Suprapubic skin (tissue), 4 donors: ENCODE results near the gene GSPT1. TPM values are rescaled to one million over a fixed set of nuclear protein-coding genes. Genes with fewer than 3 reads are reported as not detected.
"Not testable (repeated sequence)": the region's sequence is repeated elsewhere in the genome, so short reads cannot be mapped to it uniquely, and the experiment has no call there.

Experiments used
- DNase-seq, 2 donors: peaks; one replicate each; pipeline ENCODE4 v3.0.0-alpha.2; 2019; ENCODE audit warnings: low spot score in 2 of 2
- H3K27ac ChIP-seq: fragments of 200-600 bp; sonication (generic); one replicate; pipeline ENCODE4 v1.5.1; 2019
- H3K27me3 ChIP-seq: fragments of 200-600 bp; sonication (generic); one replicate; pipeline ENCODE4 v1.5.1; 2019
- H3K36me3 ChIP-seq: fragments of 200-600 bp; sonication (generic); one replicate; pipeline ENCODE4 v1.5.1; 2019
- H3K4me1 ChIP-seq: fragments of 200-600 bp; sonication (generic); one replicate; pipeline ENCODE4 v1.5.1; 2019
- H3K4me3 ChIP-seq: fragments of 200-600 bp; sonication (generic); one replicate; pipeline ENCODE4 v1.5.1; 2019; ENCODE audit warnings: mild to moderate bottlenecking
- H3K9me3 ChIP-seq: fragments of 200-600 bp; sonication (generic); one replicate; pipeline ENCODE4 v1.5.1; 2019
- CTCF ChIP-seq, 2 donors: fragments of 200-600 bp in 1 of 2; fragments of 450-650 bp in 1 of 2; sonication (generic) in 1 of 2; IDR thresholded peaks; one replicate each; pipeline ENCODE4 v1.5.1; 2016 to 2019; ENCODE audit warnings: antibody characterized with exemption in 2 of 2, mild to moderate bottlenecking in 1 of 2, moderate library complexity in 1 of 2
- EP300 ChIP-seq: sonication (generic); formaldehyde crosslinking; IDR thresholded peaks from one replicate; pipeline ENCODE4 v1.6.1; 2017; ENCODE audit warnings: antibody characterized with exemption
- POLR2A ChIP-seq, 2 donors: fragments of 450-650 bp; IDR thresholded peaks; one replicate each; pipeline ENCODE4 v1.6.1; 2017; ENCODE audit warnings: antibody characterized with exemption in 2 of 2, mild to moderate bottlenecking in 2 of 2, moderate library complexity in 2 of 2
- POLR2AphosphoS5 ChIP-seq, 3 donors: sonication (generic); formaldehyde crosslinking; IDR thresholded peaks; one replicate each; pipeline ENCODE4 v1.6.1; 2017; ENCODE audit warnings: antibody characterized with exemption in 3 of 3
- WGBS: methylation state at CpG from one replicate; pipeline ENCODE4 v1.1.5; 2018; 5-methylcytosine and 5-hydroxymethylcytosine counted together
- total RNA-seq, 4 donors: library from RNA; depleted of rRNA; stranded (reverse); fragments of >200 nt; gene quantifications; one replicate each; pipeline ENCODE4 v1.1.0, GENCODE V29; 2016

Gene GSPT1
- total RNA-seq, 4 donors from 2014 or later: 52.8 to 71.1 (median 62.2) TPM

- peak; percentile 15 to 21 for DNase-seq
- Histone ChIP-seq H3K9me3 (no peaks in the 10 kb centered on the region), H3K4me3 (no peak overlapping the region), H3K27me3 (no peaks in the 10 kb centered on the region), H3K27ac (no peak overlapping the region), H3K36me3 (peaks cover 58% of the 10 kb centered on the region), H3K4me1 (peaks cover 15% of the 10 kb centered on the region)
- TF ChIP-seq POLR2AphosphoS5 (IDR thresholded peaks at IDR 0.05) (no peak), EP300 (no peak), CTCF (IDR thresholded peaks at IDR 0.05) (no peak), POLR2A (IDR thresholded peaks at IDR 0.05) (no peak)
- 83% methylated on average over 7 of the region's 7 CpGs for WGBS
Measured at GRCh38 chr16:11836650-11837244, 79.0 kb downstream of the GSPT1 start.

DNA sequence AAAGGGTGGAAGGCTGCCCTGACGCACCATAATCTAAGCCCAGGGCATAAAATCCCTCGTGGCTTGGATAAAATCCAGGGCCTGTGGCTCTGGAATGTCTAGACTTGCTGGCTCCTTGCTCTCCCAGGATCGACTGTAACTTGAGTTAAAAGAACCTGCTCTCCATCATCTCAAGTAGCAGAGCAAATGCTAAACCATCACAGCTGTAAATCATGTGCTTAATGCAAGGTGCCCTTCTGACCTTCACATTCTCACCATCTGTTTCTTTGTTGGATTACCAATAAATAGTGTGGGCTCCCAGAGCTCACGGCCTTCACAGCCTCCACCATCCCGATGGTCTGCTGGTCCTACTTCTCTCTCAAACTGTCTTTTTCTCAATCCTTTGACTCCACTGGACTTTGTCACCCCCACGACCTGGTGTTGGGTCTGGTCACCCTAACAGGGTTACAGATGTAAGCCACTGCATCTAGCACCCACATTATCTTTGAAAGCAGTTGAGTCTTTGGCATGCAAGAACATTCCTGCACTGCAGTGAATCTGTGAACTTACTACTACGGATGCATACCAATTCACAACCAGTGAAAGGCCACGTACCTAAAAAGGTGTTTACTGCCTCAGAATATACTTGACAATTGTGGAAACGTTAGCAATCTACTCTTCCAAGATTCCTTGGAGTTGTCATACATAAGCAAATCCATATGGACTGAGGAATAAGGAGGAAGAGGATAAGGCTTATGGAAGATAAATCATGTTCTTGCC, 79.7 kb downstream of the GSPT1 start:
- Histone ChIP-seq H3K4me1 (peaks cover 15% of the 10 kb centered on the region), H3K27ac (no peak overlapping the region), H3K27me3 (no peaks in the 10 kb centered on the region), H3K36me3 (peaks cover 51% of the 10 kb centered on the region), H3K4me3 (no peak overlapping the region), H3K9me3 (no peaks in the 10 kb centered on the region)
- peak; percentile 12 to 17 for DNase-seq
- 53% methylated on average over 9 of the region's 9 CpGs for WGBS
- TF ChIP-seq EP300: no peak
- no peak for TF ChIP-seq POLR2A (IDR thresholded peaks at IDR 0.05)
- no peak for TF ChIP-seq POLR2AphosphoS5 (IDR thresholded peaks at IDR 0.05)
- TF ChIP-seq CTCF (IDR thresholded peaks at IDR 0.05): no peak

GRCh38 chr16:11835309-11835708, 80.4 kb downstream of the GSPT1 start:
- no peak overlapping the region for H3K27ac ChIP-seq
- H3K9me3 ChIP-seq: no peaks in the 10 kb centered on the region
- 67% methylated on average over 4 of the region's 4 CpGs for WGBS
- peaks cover 15% of the 10 kb centered on the region for H3K4me1 ChIP-seq
- no peak for DNase-seq
- H3K4me3 ChIP-seq: no peak overlapping the region
- no peaks in the 10 kb centered on the region for H3K27me3 ChIP-seq
- H3K36me3 ChIP-seq: peaks cover 43% of the 10 kb centered on the region
- no peak for TF ChIP-seq POLR2A (IDR thresholded peaks at IDR 0.05)
- no peak for TF ChIP-seq EP300
- no peak for TF ChIP-seq POLR2AphosphoS5 (IDR thresholded peaks at IDR 0.05)
- no peak for TF ChIP-seq CTCF (IDR thresholded peaks at IDR 0.05)

GRCh38 chr16:11833951-11834695, 81.6 kb downstream of the GSPT1 start:
- TF ChIP-seq POLR2AphosphoS5 (IDR thresholded peaks at IDR 0.05) (no peak), CTCF (IDR thresholded peaks at IDR 0.05) (no peak), POLR2A (IDR thresholded peaks at IDR 0.05) (no peak), EP300 (no peak)
- peaks cover 31% of the 10 kb centered on the region for H3K36me3 ChIP-seq
- WGBS: 58% methylated on average over 6 of the region's 6 CpGs
- DNase-seq: no peak
- no peak overlapping the region for H3K4me3 ChIP-seq
- no peaks in the 10 kb centered on the region for H3K9me3 ChIP-seq
- H3K27ac ChIP-seq: peak overlapping the region; percentile 1
- H3K27me3 ChIP-seq: no peaks in the 10 kb centered on the region
- H3K4me1 ChIP-seq: peaks cover 15% of the 10 kb centered on the region

GRCh38 chr16:11828696-11829095, 87.1 kb downstream of the GSPT1 start:
- Histone ChIP-seq H3K9me3 (no peaks in the 10 kb centered on the region), H3K27ac (no peak overlapping the region), H3K27me3 (no peaks in the 10 kb centered on the region), H3K36me3 (no peaks in the 10 kb centered on the region), H3K4me1 (peaks cover 9% of the 10 kb centered on the region), H3K4me3 (no peak overlapping the region)
- DNase-seq: no peak
- no peak for TF ChIP-seq EP300
- 83% methylated on average over 5 of the region's 5 CpGs for WGBS

DNA sequence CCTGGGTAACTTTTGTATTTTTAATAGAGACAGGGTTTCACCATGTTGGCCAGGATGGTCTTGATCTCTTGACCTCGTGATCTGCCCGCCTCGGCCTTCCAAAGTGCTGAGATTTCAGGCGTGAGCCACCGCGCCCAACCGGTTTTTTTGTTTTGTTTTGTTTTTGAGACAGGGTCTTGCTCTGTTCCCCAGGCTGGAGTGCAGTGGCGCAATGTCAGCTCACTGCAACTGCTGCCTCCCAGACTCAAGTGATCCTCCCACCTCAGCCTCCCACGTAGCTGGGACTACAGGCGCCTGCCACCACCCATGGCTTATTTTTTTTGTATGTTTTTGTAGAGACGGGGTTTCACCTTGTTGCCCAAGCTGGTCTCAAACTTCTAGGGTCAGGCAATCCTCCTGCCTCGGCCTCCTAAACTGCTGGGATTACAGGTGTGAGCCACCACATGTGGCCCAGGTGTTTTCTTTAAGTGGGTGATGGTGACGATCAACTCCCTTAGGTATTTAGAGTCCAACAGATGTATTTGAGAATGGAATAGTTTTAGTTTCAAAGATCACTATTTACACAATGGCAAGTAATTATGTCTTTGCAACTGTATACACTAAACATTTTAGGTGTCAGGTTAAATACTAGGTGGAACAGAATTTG, 90.1 kb downstream of the GSPT1 start:
- WGBS: 97% methylated on average over 13 of the region's 13 CpGs
- H3K27me3 ChIP-seq, H3K9me3 ChIP-seq, H3K27ac ChIP-seq, H3K4me3 ChIP-seq, H3K4me1 ChIP-seq, DNase-seq, H3K36me3 ChIP-seq: not testable (repeated sequence)
